H7 (cell line): ENCODE measurements around the gene RHOBTB3. TPM values are rescaled to one million over a fixed set of nuclear protein-coding genes. Genes with fewer than 3 reads are reported as not detected.
"Not testable (repeated sequence)": the region's sequence is repeated elsewhere in the genome, so short reads cannot be mapped to it uniquely, and the experiment has no call there.

Experiments used
- DNase-seq: peaks from one replicate; pipeline ENCODE4 v3.0.0; 2012
- H3K27me3 ChIP-seq: 2 replicates; pipeline ENCODE4 v1.6.0; 2011; ENCODE audit warnings: mild to moderate bottlenecking, low read length; ENCODE audit not compliant: control insufficient read depth, insufficient read depth
- H3K36me3 ChIP-seq: replicated peaks from 2 replicates; pipeline ENCODE4 v1.5.1; 2011; ENCODE audit warnings: low read length; ENCODE audit not compliant: control insufficient read depth, insufficient read depth
- H3K4me3 ChIP-seq: 2 replicates; pipeline ENCODE4 v1.5.1; 2011; ENCODE audit warnings: low read depth, mild to moderate bottlenecking, control low read depth, low read length, moderate library complexity; ENCODE audit not compliant: insufficient read depth
- total RNA-seq: library from RNA; depleted of rRNA; stranded (reverse); fragments of >200 nt; shearing (Covaris generic); gene quantifications from 2 replicates; pipeline ENCODE4 v1.2.3, GENCODE V29; 2014

The RHOBTB3 gene
- total RNA-seq, 1 experiment from 2014 or later, result 45.6 TPM

GRCh38 chr5:95830226-95830625 is 99.1 kb downstream of the RHOBTB3 start:
- no peak for DNase-seq
- Histone ChIP-seq H3K4me3 (no peak overlapping the region), H3K27me3 (no peaks in the 10 kb centered on the region), H3K36me3 (no peaks in the 10 kb centered on the region)

- Histone ChIP-seq H3K4me3 (no peak overlapping the region), H3K27me3 (no peaks in the 10 kb centered on the region), H3K36me3 (no peaks in the 10 kb centered on the region)
- DNase-seq, result no peak
Measured at GRCh38 chr5:95832664-95833063, 101.5 kb downstream of the RHOBTB3 start.

GRCh38 chr5:95835682-95836385 is 104.7 kb downstream of the RHOBTB3 start:
- Histone ChIP-seq H3K27me3 (no peaks in the 10 kb centered on the region), H3K36me3 (no peaks in the 10 kb centered on the region), H3K4me3 (no peak overlapping the region)
- DNase-seq, result no peak

- no peak overlapping the region for H3K4me3 ChIP-seq
- H3K36me3 ChIP-seq, result no peaks in the 10 kb centered on the region
- H3K27me3 ChIP-seq, result no peaks in the 10 kb centered on the region
- no peak for DNase-seq
Measured at GRCh38 chr5:95836544-95836943, 105.4 kb downstream of the RHOBTB3 start.

- H3K27me3 ChIP-seq, H3K36me3 ChIP-seq, DNase-seq: not testable (repeated sequence)
Measured at GRCh38 chr5:95836971-95837370, 105.8 kb downstream of the RHOBTB3 start.

GRCh38 chr5:95837492-95837891 is 106.4 kb downstream of the RHOBTB3 start:
- Histone ChIP-seq H3K27me3 (no peaks in the 10 kb centered on the region), H3K36me3 (no peaks in the 10 kb centered on the region), H3K4me3 (no peak overlapping the region)
- no peak for DNase-seq

More at GRCh38 chr5:95836971-95837370, 105.8 kb downstream of the RHOBTB3 start:
- H3K4me3 ChIP-seq, result not testable (repeated sequence)

GRCh38 chr5:95838001-95838520 is 106.9 kb downstream of the RHOBTB3 start:
- Histone ChIP-seq H3K27me3 (no peaks in the 10 kb centered on the region), H3K36me3 (no peaks in the 10 kb centered on the region), H3K4me3 (no peak overlapping the region)
- no peak for DNase-seq

GRCh38 chr5:95838556-95838955 is 107.4 kb downstream of the RHOBTB3 start:
- no peak overlapping the region for H3K4me3 ChIP-seq
- no peak for DNase-seq
- H3K36me3 ChIP-seq, result no peaks in the 10 kb centered on the region
- H3K27me3 ChIP-seq, result no peaks in the 10 kb centered on the region

- no peak overlapping the region for H3K4me3 ChIP-seq
- no peaks in the 10 kb centered on the region for H3K36me3 ChIP-seq
- no peak for DNase-seq
- no peaks in the 10 kb centered on the region for H3K27me3 ChIP-seq
Measured at GRCh38 chr5:95839658-95840057, 108.5 kb downstream of the RHOBTB3 start.

- Histone ChIP-seq H3K27me3 (no peaks in the 10 kb centered on the region), H3K36me3 (no peaks in the 10 kb centered on the region), H3K4me3 (no peak overlapping the region)
- no peak for DNase-seq
Measured at GRCh38 chr5:95840956-95841705, 110.0 kb downstream of the RHOBTB3 start.

- no peak for DNase-seq
- no peaks in the 10 kb centered on the region for H3K27me3 ChIP-seq
- H3K36me3 ChIP-seq, result no peaks in the 10 kb centered on the region
- H3K4me3 ChIP-seq, result no peak overlapping the region
Measured at GRCh38 chr5:95841914-95842812, 111.0 kb downstream of the RHOBTB3 start.

GRCh38 chr5:95842854-95843544 is 111.9 kb downstream of the RHOBTB3 start:
- H3K36me3 ChIP-seq, result no peaks in the 10 kb centered on the region
- no peaks in the 10 kb centered on the region for H3K27me3 ChIP-seq
- no peak overlapping the region for H3K4me3 ChIP-seq
- DNase-seq, result no peak

- Histone ChIP-seq H3K27me3 (no peaks in the 10 kb centered on the region), H3K4me3 (no peak overlapping the region), H3K36me3 (no peaks in the 10 kb centered on the region)
- no peak for DNase-seq
Measured at GRCh38 chr5:95843733-95844223, 112.6 kb downstream of the RHOBTB3 start.

GRCh38 chr5:95845391-95845790 is 114.3 kb downstream of the RHOBTB3 start:
- H3K36me3 ChIP-seq, result no peaks in the 10 kb centered on the region
- no peak for DNase-seq
- H3K4me3 ChIP-seq, result no peak overlapping the region
- H3K27me3 ChIP-seq, result no peaks in the 10 kb centered on the region
